Measurements from ENCODE around the gene TTC39A.

Gene TTC39A

DNA sequence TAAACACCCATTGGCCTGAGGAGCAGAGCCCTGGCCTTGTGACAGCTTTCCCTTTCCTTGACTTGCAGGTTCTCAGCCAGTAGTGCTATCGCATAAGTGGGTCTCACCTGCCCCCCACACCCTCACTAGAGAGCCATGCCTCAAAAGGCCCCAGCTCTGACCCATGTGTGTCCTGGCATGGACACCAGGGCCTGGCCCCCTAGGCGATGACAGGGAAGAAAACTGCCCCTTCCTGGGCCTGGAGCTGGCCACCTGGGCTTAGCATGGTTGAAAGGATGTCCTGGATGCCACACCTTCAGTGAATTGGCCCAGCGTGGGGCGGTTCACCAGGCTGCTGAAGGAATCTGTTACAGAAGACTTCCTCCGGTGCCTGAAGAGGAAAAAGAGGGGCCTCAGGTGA, 18.5 kb downstream of the TTC39A start:
- no peak for TF ChIP-seq CTCF (conservative IDR thresholded peaks at IDR 0.05; ENCODE audit: low read depth, low read length)

DNA sequence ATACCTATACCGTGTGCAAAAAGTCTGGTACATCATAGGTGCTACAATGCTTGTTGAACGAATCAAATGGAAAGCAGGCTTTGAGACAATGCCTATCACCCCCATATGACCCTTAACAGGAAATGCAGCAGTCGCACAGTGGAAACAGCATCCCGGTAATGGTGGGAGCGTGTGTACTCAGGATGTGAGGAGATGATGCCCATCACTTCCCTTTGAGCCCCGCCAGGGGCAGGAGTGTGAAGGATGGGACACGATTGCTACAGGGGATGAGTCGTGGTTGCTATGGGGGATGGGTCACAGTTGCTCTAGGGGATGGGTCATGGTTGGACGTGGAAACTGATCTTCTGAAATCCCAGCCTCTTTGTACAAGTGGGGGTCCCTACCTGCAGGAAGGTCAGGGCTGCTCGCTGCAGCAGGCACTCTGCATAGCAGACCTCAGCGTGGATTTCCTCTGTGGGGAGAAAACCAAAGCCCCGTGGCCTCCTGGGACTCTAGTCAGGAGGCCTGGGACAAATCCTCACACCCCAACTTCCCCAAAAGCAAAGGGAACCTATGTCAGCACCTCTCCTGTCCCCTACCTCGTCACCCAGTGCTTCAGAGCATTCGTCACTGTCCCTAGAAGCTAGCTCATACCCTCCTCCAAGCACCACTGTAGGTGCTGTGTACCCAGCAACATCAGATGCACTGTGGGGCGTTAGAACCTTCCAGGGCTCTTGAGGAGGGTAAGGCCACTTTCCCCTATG, 19.3 kb downstream of the TTC39A start:
- no peak for DNase-seq (ENCODE audit: low read depth)
- no peak overlapping the region for H3K4me3 ChIP-seq (ENCODE audit: low read length)
- no peak for TF ChIP-seq CTCF (conservative IDR thresholded peaks at IDR 0.05; ENCODE audit: low read depth, low read length)

More for the DNA sequence above, 18.5 kb downstream of the TTC39A start:
- no peak overlapping the region for H3K4me3 ChIP-seq (ENCODE audit: low read length)
- no peak for DNase-seq (ENCODE audit: low read depth)

DNA sequence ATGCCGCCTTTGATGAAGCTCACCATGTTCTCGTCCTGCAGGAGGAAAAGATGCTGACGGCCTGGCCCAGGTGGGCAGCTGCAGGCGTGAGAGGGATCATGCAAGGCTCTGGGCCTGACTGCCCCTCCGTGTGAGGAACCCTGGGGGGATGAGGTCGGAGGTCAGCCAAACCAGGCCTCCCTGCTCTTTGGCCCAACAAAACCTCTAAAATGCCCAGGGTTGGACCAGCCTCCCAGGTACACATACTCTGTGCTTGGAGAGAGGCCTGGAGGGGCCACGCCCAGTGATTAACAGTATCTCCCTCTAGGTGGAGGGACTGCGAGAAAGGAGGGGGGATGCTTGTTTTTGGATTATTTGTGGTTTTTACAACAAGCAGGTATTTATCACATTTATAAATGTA, 21.1 kb downstream of the TTC39A start:
- TF ChIP-seq CTCF (conservative IDR thresholded peaks at IDR 0.05; ENCODE audit: low read depth, low read length), result no peak
- no peak overlapping the region for H3K4me3 ChIP-seq (ENCODE audit: low read length)
- DNase-seq (ENCODE audit: low read depth), result no peak

DNA sequence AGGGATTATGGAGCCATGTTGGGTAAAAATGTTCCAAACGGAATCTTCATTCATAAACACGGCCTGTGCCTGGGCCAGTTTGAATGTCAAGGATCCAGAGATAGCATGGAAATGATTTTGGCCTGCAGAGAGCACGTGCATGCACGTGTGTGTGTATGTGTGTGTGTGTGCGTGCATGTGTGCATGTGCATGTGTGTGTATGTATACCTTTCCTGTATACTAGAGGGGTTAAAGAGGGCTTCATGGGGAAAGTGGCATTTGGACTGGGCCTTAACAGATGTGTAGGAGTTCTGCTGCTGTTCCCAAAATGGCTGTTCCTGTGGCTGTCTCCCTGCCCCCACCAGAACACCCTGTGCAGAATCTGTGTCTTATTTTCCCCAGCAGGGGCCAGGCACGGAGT, 21.7 kb downstream of the TTC39A start:
- DNase-seq (ENCODE audit: low read depth), result no peak
- no peak for TF ChIP-seq CTCF (conservative IDR thresholded peaks at IDR 0.05; ENCODE audit: low read depth, low read length)
- no peak overlapping the region for H3K4me3 ChIP-seq (ENCODE audit: low read length)

DNA sequence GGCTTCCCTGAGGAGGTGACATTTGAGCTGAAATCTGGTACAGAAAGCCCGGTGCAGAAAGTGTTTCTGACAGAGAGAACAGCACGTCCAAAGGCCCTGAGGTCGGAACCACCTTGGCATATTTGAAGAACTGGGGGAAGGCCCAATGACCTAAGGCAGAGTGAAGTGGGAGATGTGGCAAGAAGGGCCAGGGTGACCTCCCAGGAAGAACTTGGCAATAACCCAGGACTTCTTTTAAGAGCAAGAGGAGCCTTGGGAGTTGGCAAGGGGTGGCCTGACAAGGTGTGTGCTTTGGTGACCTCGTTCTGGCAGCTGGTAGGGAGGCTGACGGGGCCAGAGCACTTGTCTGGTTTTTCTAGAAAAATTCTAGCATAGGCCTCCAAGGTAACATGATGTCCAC, 23.4 kb downstream of the TTC39A start:
- TF ChIP-seq CTCF (conservative IDR thresholded peaks at IDR 0.05; ENCODE audit: low read depth, low read length), result no peak
- no peak overlapping the region for H3K4me3 ChIP-seq (ENCODE audit: low read length)
- no peak for DNase-seq (ENCODE audit: low read depth)

DNA sequence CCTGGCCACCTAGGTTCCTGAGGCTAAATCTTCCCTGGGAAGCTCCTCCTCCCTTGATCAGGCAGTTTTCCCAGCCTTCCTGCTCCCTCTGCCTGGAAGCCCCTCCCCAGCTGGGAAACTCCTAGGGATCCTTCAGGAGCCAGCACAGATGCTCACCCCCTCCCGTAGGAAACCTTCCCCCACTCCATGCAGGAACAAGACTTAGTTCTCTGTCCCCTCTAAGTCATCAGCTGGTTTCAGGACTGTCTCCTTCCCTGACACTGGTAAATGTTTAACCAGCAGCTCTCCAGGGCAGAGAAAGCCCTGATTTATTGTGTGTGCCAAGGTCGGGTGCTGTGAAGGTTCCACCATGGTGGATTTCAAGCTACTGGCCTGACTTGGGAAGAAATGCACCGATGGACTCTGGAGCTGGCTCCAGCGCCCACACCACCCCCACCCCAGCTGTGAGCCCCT, 25.0 kb downstream of the TTC39A start:
- no peak for DNase-seq (ENCODE audit: low read depth)
- no peak for TF ChIP-seq CTCF (conservative IDR thresholded peaks at IDR 0.05; ENCODE audit: low read depth, low read length)
- H3K4me3 ChIP-seq (ENCODE audit: low read length), result no peak overlapping the region

DNA sequence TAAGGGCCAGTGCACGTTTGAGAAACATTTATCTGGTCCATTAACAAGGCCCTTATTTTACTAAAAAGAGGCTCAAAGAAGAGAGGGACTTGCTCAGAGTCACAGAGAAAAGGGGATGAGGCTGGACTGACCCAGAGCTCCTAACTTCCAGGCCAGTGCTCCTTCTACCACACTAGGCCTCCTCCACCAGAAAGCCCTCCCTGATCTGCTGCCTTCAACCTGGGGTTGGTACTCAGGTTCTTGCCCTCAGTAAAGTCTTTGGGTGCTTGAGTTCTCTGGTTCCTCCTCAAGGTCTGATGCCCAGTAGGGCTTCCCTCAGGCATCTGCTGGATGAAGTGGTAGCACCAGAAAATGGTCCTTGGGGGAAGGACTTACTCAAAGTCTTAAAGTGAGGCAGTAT, 26.0 kb downstream of the TTC39A start:
- DNase-seq (ENCODE audit: low read depth), result no peak
- H3K4me3 ChIP-seq (ENCODE audit: low read length), result no peak overlapping the region
- no peak for TF ChIP-seq CTCF (conservative IDR thresholded peaks at IDR 0.05; ENCODE audit: low read depth, low read length)

Data from retinal pigment epithelial cell (primary cell).